22Rv1 (cell line): ENCODE results near the gene S100Z.
"Not testable (repeated sequence)": the region's sequence is repeated elsewhere in the genome, so short reads cannot be mapped to it uniquely, and the experiment has no call there.

Experiments
- H3K27ac ChIP-seq: fragments of 450-650 bp; 2 replicates; pipeline ENCODE4 v1.5.1; 2017
- CTCF ChIP-seq: fragments of 450-650 bp; IDR thresholded peaks from 2 replicates; pipeline ENCODE4 v1.5.1; 2017; ENCODE audit warnings: mild to moderate bottlenecking
- ZFX ChIP-seq: fragments of 450-650 bp; IDR thresholded peaks from 2 replicates; pipeline ENCODE4 v1.6.1; 2017; ENCODE audit warnings: antibody characterized with exemption, borderline replicate concordance

The S100Z gene

GRCh38 chr5:76807296-76807695, 42.5 kb upstream of the S100Z start:
- no peak overlapping the region for H3K27ac ChIP-seq
- TF ChIP-seq ZFX (no peak), CTCF (no peak)

GRCh38 chr5:76808141-76808691, 41.6 kb upstream of the S100Z start:
- H3K27ac ChIP-seq, result no peak overlapping the region
- TF ChIP-seq ZFX, result no peak
- TF ChIP-seq CTCF, result no peak

GRCh38 chr5:76809141-76809540, 40.7 kb upstream of the S100Z start:
- TF ChIP-seq CTCF, result no peak
- no peak for TF ChIP-seq ZFX
- H3K27ac ChIP-seq, result no peak overlapping the region

- no peak overlapping the region for H3K27ac ChIP-seq
- no peak for TF ChIP-seq ZFX
- no peak for TF ChIP-seq CTCF
Measured at GRCh38 chr5:76810236-76810635, 39.6 kb upstream of the S100Z start.

GRCh38 chr5:76811214-76811613, 38.6 kb upstream of the S100Z start:
- no peak overlapping the region for H3K27ac ChIP-seq
- TF ChIP-seq ZFX, result no peak
- TF ChIP-seq CTCF, result no peak

GRCh38 chr5:76812209-76812608, 37.6 kb upstream of the S100Z start:
- H3K27ac ChIP-seq, result not testable (repeated sequence)

GRCh38 chr5:76813982-76814562, 35.7 kb upstream of the S100Z start:
- TF ChIP-seq ZFX, result no peak
- TF ChIP-seq CTCF, result no peak

GRCh38 chr5:76816110-76816831, 33.5 kb upstream of the S100Z start:
- H3K27ac ChIP-seq, result no peak overlapping the region

More at GRCh38 chr5:76813982-76814562, 35.7 kb upstream of the S100Z start:
- H3K27ac ChIP-seq, result no peak overlapping the region

More at GRCh38 chr5:76816110-76816831, 33.5 kb upstream of the S100Z start:
- TF ChIP-seq ZFX, result no peak
- no peak for TF ChIP-seq CTCF
